SIG-M5 (cell line): ENCODE results near the gene SCAND1.
A peak's percentile ranks its signal among the peaks of the same experiment; 100 is the strongest.
"Not testable (repeated sequence)": the region's sequence is repeated elsewhere in the genome, so short reads cannot be mapped to it uniquely, and the experiment has no call there.

Source experiments
- DNase-seq: peaks from one replicate; lab custom pipeline; 2025; lab: John Stamatoyannopoulos, UW

Gene SCAND1

DNA sequence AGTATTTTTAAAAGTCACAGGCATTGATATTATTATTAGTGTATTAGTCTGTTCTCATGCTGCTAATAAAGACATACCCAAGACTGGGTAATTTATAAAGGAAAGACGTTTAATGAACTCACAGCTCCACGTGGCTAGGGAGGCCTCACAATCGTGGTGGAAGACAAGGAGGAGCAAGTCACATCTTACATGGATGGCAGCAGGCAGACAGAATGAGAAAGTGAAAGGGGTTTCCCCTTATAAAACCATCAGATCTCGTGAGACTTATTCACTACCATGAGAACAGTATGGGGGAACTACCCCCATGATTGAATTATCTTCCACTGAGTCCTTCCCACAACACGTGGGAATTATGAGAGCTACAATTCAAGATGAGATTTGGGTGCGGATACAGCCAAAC is 5.0 kb upstream of the SCAND1 start:
- not testable (repeated sequence) for DNase-seq

DNA sequence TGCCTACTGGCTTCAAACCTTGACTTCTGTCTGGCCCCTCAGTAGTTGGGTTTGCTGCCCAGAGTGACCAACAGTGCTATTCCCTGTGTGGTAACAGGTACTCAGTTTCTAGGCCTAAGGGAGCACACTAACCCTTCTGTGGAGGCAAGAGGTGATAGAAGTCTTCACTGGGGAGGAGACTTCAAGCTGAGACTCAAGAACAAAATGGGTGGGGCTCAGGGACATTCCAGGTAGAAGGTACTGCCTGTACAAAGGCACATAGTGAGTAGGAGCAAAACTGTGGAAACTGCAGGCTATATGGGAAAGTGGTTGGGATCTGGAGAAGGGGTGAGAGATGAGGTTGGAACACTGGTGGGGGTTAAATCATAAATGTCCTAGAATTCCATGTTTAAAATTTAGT is 2.3 kb upstream of the SCAND1 start:
- no peak for DNase-seq

DNA sequence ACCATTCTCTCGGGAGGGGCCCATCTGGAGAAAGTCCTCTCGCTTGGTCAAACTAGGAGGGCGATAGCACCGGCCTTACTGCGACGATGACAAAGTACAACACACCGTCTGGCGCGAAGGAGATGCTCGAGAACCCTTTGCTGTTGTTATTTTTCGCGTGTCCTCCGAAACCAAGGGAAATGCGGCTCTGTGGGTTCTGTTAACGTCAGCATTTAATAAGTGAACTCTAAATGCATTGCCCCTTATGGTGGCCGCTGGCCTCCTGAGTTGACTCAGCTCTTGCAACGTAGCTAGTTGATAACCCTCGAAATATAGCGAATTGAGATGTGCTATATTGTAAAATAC is 577 bp upstream of the SCAND1 start:
- no peak for DNase-seq

DNA sequence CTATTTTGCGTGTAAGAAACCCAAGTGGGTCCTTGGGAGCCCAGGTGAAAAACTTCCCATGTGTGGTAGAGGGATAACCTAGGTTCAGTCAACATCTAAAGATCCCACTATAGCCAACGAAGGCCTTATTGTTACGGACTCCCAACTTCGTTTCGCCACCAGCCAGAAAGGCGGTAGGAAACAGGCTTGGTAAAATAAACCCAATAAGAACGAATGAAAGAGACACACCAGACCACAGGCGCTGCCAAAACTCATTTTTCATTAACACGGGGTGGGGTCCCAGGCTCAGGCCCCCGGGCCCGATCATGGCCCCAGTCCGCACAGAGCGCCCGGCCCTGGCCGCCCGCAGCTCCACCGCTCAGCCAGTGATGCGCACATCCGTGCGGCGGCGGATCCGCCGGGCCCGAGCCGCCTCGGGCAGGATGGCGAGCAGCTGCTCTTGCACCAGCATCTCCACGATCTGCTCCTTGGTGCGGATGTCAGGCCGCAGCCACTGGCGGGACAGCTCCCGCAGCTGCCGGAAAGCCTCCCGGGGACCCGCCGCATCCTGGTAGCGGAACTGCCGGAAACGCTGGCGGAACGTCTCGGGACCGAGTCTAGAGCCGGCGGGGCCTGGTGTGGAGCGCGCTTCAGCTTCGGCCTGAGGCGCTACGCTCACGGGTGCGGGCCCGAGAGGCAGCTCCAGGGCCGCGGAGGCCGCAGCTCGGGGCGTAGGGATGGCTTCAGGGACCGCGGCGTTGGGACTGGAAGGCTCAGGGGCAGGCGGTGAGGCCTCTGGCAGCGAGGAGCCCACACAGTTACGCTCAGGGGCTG is 709 bp downstream of the SCAND1 start:
- DNase-seq = no peak

DNA sequence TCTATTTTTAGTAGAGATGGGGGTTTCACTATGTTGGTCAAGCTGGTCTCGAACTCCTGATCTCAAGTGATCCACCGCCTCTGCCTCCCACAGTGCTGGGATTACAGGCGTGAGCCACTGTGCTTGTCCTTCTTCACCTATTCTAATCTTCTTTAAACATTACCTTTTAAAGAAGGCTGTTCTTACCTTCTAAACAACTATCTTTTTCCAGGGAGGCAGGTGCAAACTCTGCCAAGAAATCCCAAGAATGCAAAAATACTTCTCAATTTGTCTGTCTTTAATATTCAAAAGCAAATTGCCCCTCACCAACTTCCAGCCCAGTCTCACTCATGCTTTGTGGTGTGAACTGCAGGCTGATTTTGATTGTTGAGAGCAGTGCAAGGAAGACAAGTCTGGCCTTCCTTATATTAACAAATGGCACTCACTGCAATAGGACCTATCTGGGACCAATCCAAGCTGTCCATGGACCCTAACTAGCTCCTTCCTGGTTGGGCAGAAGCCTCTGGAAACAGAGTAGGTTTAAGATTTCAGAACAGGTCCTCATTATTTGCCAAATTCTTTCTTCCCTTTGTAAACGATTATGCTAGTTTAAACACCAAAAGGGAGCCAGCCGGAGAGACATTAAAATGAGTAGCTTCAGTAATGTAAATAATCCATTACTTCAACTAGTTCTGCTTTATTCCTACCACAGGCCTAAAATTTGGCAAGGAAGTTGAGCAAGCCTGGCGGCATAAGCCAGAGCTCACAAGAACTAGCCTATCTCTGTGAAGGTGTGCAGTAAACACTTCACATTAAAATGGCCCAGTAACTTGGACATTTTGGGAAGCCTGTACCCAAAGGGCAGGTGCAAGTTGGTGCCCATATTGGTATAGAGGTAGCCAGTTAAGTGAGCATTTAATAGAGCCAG is 1.6 kb downstream of the SCAND1 start:
- DNase-seq = peak; percentile 54

DNA sequence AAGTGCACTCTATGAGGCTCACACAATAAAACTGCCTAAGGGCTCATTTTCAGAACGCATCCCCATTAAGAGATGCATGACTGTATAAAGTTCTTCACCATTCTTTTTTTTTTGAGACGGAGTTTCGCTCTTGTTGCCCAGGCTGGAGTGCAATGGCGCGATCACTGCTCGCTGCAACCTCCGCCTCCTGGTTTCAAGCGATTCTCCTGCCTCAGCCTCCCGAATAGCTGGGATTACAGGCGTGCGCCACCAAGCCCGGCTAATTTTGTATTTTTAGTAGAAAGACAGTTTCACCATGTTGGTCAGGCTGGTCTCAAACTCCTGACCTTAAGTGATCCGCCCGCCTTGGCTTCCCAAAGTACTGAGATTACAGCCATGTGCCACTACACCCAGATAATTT is 2.2 kb downstream of the SCAND1 start:
- not testable (repeated sequence) for DNase-seq

DNA sequence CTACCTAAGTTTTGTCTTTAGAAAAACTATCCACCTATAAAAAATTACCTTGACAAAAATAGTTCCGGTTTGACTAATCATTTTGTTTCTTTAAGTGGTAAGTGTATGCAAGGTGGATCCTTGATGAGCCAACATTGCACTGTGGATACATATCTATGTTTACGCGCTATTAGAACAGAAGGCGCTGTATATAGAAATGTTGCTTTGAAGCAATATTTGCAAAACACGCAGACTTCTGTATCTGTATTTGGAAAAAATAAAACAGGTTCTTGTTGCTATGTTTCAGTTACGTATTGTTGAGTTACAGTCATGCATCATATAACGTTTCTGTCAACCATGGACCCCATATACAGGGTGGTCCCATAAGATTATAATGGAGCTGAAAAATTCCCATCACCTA is 4.2 kb downstream of the SCAND1 start:
- no peak for DNase-seq

DNA sequence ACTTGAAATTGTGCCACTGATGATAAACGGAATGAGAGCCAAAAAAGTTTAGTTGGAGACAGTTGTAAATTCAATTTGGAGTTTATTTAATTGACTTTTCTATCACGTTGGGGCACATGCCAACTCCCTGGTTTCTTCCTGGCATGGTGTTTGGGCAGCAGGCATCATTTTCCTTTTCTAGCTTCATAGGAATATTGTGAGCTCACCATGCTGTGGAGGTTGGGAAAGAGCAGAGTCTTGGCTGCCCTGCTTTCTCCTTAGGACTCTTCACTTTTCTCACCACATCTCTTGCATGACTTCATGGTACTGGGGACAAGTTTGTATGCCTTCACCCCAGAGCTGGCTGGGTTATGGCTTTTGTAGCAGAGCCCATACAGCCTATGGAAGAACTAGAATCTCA is 6.4 kb downstream of the SCAND1 start:
- no peak for DNase-seq

DNA sequence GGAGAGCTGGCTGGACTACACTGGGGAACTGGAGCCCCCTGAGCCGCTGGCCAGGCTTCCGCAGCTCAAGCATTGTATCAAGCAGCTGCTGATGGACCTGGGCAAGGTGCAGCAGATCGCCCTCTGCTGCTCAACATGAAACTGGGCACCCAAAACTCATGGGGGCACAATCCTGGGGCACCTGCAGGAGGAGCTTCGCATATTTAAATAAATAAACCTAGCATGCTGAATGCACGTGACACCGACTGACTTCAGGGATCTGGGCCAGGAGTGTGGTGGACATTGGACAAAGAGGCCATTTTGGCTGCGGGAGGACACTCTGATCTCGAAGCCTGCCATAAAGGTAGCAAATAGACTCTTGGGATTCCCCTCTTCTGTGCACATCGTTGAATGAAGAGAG is 6.8 kb downstream of the SCAND1 start:
- no peak for DNase-seq

DNA sequence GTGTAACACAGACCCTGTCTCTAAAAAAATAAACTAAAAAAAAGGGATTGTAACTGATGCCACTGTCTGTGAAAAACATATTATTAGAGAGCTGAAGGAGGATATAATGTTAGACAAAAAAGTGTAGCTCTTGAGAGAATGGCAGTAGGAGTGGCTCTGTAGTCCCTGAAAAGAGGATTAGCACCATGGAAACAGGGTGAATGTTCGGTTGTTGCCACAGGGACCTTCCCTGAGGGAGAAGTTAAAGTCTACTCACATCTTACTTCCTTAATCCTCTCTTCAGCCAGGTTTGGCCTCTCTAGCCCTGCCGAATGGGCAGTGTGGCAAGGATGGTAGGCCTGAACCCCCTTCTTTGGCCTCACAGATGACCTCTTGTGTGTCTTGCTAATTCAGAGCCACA is 12.1 kb downstream of the SCAND1 start:
- no peak for DNase-seq

DNA sequence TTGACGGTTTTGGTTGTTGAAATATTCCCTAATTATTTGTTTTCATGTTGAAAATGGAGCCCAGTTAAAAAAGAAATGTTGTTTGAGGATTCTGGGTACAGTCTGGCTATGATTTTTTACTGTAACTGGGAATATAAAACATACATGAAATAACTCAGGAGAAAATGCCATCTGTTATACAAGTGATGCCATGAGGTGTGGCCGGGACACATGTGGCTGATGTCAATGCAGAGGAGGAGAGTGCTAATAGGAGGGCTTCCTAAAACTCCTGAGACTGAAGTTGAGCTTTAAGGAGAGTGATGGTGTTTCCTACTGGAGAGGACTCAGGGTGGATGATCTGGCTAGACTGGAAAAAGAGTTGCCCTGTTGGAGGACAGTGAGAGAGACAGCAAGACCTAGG is 12.7 kb downstream of the SCAND1 start:
- DNase-seq = no peak

DNA sequence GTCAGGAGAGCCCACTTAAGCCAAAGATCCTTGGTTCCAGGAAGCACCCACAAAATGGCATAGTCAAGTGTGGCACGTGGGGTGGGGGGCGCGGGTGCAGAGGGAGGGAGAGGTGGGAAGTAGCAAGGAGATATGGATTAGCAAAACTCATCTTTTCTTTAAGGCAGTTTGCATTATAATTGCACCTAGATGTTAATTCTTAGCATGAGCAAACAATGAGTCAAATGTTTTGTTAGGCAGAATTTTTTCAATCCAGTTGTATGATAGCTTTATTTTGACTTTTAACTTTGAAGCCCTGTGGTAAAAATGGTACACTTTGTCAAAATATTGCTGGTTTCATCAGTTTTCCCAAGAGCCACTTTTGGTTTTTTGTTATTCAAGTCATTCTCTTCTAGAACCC is 15.0 kb downstream of the SCAND1 start:
- no peak for DNase-seq

DNA sequence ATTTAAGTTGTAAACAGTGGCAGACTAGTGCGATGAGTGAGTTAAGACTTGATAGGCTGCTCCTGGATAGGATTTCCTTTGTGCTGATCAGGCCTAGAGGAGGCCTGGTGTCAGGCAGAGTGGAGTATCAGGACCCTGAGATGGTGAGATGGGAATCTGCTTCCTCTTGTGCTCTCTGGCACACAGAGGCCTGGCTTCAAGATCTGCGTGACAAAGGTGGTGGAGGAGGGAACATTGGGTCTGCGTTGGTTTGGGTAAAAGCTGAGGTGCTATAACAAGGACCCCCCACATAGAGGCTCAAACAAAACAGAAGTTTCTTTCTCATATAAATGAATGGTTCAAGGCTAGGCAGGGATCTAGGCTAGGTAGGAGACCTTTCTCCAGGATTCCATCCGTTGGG is 20.3 kb downstream of the SCAND1 start:
- no peak for DNase-seq

DNA sequence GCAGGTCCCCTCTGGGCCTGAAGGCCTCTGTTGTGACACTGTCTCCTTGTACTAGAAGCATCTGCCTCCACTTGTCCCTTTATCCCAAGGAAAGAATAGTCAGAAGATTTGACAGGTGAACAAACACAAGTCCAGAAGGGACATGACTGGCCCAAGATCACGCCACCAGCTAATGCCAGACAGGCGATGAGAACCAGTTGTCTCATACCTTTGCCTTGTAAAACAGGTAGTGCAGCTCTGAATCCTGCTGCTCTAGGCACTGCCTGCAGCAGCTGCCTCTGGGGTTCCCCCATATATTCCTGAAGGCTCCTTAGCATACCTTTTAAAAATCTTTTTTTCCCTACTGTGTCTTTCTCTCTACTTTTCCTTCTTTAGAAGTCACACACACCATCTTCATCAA is 25.0 kb downstream of the SCAND1 start:
- no peak for DNase-seq

DNA sequence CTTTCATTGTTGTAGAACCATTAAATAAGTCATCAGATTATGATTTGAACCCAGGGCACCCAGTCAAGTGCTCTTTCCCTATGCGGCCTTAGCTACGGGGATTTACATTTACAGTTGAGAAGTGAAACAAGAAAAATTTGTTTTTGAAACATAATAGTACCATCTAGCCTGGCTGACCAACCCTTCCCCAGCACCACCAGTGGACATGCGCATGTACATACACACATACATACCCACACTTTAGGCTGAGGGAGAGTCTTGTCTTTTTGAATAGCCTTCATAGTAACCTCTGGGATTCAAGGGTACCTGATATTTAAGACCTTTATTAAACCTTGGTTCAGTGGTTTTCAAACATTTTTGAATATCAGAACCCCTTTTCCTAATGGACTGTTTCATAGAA is 33.8 kb downstream of the SCAND1 start:
- DNase-seq = no peak

DNA sequence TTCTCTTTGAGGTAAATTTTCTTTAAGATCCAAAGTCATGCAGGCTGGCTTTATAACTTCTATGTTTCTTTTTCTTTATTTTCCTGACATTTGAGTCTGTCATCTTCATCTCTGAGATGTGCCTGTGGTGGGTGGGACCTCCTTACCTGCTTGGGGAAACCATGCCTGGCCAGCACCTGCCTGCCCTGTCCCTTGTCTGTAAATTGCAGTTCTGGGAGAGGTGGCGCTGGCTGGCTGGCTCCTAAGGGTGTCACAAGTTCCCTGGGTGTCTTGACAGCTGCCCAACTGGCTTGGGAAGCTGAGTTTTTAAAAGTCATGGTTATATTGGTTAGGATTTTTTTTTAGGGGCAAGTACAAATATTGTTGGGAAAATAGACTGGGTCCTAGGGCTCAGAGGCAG is 36.3 kb downstream of the SCAND1 start:
- DNase-seq = no peak

DNA sequence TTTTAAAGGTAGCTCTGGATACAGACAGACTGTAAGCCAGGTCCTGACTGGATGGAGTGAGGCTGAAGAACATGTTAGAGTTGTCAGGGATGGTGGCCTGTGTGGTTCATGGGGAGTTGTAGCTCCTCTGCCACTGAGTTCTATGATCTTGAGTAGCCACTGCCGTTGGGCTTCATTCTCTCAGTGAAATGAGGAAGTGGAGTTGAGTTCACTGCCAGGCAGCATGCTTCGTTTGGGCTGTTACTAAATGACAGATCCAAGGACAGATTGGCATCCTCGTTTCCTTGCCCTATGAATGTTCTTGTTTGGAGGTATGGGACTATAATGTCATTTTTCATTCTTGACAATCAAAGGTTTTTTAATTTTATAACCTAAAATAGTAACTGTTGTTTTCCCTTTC is 37.2 kb downstream of the SCAND1 start:
- DNase-seq = no peak

DNA sequence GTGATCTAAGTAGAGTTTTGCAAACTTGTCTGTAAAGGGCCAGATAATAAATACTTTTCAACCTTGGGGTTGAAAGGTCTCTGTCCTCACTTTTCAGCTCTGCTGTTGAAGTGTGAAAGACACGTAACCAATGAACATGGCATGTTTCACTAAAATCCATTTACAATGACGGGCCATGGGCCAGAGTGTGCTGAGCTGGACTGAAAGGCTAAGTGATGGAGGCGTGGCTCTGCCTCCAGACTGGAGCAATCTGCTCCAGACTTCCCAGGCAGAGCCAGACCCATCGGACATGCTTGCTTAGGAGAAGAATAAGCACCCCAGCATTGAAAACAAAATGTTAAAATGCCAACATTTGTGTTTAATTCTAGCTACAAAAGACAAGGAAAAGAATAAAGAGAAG is 41.4 kb downstream of the SCAND1 start:
- no peak for DNase-seq

DNA sequence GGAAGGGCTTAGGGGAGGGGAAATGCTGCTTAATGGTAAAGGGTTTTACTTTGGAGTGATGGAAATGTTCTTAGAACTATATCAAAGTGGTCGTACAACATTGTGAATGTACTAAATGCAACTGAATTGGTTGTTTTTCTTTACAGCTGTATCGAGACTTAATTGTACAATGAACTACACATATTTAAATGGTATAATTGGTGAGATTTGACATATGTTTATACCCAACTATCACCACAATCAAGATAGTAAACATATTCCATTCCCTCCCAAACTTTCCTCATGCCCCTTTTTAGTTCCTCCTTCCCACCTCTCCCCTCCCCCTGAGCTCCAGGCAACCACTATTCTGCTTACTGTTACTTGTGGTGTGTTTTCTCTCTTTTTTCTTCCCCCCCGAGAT is 44.0 kb downstream of the SCAND1 start:
- no peak for DNase-seq

DNA sequence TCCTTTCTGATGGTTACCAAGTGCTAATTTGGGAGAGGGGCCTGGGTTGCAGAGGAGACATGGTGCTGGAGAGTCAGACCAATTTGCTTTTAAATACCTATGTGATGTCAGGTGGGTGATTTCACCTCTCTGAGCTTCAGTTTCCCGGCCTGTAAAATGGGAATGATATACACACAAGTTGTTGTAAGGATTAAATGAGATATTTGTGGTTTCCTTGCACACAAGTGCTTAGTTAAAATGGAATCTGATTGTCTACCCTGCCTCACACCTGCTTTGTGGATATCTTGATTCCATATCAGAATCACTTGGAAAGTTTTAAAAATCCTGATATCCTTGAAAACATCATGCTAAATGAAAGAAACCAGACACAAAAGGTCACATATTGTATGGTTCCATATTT is 44.5 kb downstream of the SCAND1 start:
- DNase-seq = no peak

DNA sequence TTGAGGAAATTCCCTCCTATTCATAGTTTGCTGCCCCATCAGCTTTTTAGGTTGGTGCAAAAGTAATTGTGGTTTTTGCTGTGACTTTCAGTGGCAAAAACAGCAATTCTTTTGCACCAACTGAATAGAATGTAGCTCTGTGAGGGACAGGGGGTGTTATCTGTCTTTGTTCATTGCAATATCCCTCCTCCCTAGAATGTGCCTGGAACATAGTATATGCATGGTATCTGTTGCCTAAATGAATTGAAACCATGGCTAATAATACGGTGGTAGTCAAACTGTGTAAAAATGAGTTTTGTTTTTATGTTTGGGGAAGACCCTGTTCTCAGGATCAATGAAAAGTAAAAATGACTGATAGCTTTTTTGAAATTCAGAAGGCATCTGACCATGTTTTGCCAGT is 45.1 kb downstream of the SCAND1 start:
- no peak for DNase-seq

DNA sequence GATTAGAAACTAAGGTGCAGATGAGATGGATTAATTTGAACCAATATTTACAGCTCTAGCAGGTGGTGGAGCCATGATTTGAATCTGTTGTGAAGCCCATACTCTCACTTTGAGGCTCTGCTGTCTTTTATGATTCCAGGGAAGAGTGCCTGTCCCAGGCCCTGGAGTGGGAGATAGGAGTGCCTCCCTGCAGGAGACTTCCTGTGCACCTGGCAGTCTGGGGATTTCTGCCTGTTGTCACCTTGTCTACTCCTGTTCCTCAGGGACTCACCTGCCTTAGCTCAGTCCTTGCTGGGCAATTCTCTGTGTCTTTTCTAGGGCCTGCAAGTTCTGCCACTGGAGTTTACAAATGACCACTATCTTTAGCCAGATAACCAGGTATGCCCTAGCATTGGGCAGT is 46.3 kb downstream of the SCAND1 start:
- DNase-seq = no peak

DNA sequence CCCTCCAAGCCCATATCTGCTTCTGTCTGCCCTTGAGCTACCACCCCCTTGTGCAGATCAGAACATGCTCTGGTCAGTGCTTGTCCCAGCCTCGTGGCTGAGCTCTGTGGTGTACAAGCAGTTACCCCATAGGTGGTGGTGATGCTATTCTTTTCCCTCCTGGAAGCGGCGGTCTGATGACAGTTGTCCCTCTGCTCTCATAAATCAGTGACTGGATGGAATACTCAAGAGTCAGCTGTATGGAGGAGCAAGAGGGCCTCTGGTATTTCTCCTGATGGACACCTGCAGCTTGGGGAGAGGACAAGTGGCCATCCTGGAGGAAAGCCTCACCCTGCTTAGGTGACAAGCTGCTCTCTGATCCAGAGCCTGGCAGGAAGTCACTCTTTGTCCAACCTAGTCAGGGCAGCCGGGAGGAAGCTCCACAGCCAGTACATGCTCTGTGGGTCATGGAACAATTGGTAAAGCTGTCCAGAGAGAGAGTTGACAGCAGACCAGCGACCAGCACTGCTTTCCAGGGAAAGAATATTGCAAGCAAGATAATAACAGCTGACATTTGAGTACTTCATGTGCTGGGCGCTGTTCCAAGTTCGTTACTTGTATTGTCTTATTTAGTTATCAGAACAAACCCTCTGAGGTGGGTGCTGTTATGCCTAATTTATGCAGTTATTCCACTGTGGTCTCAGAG is 47.1 kb downstream of the SCAND1 start:
- no peak for DNase-seq
